GM19395 (cell line): ENCODE data around the gene RING1.

Experiments used
- ATAC-seq: cut with Tn5 transposase; IDR thresholded peaks from one replicate; pipeline ENCODE4 v1.9.1; 2021; ENCODE audit warnings: mild to moderate bottlenecking, moderate library complexity; ENCODE audit not compliant: unreplicated experiment

RING1 gene

GRCh38 chr6:33192105-33192646, 16.1 kb upstream of the RING1 start, which contains the start of gene COL11A2:
TSS of gene COL11A2 (minus strand) at chr6:33192467. CDS start at chr6:33192240, 227 bp downstream.
- ATAC-seq = no peak

- ATAC-seq = no peak
Observed at GRCh38 chr6:33192671-33193602, 15.4 kb upstream of the RING1 start.

- no peak for ATAC-seq
Observed at GRCh38 chr6:33193619-33194018, 14.7 kb upstream of the RING1 start.

- no peak for ATAC-seq
Observed at GRCh38 chr6:33194431-33194979, 13.8 kb upstream of the RING1 start.

- no peak for ATAC-seq
Observed at GRCh38 chr6:33195304-33196165, 12.8 kb upstream of the RING1 start.

- no peak for ATAC-seq
Observed at GRCh38 chr6:33197431-33198048, 10.8 kb upstream of the RING1 start.

GRCh38 chr6:33198159-33198852, 10.0 kb upstream of the RING1 start:
- no peak for ATAC-seq

GRCh38 chr6:33198853-33199436, 9.4 kb upstream of the RING1 start:
- ATAC-seq = no peak

- peak; percentile 6 for ATAC-seq
Observed at GRCh38 chr6:33199687-33200218, 8.5 kb upstream of the RING1 start.

GRCh38 chr6:33200219-33201146, 7.8 kb upstream of the RING1 start, which contains the start of the genes RXRB and SLC39A7:
TSS of gene RXRB (minus strand) at chr6:33200665. CDS start at chr6:33200476, 189 bp downstream.
TSS of gene SLC39A7 (plus strand) at chr6:33200867. CDS start at chr6:33201246, 379 bp downstream.
- ATAC-seq = peak; percentile 61

GRCh38 chr6:33201147-33201545, 7.2 kb upstream of the RING1 start:
- ATAC-seq = peak; percentile 1

GRCh38 chr6:33201935-33202334, 6.4 kb upstream of the RING1 start:
- no peak for ATAC-seq

GRCh38 chr6:33202799-33203198, 5.5 kb upstream of the RING1 start:
- ATAC-seq = no peak

- no peak for ATAC-seq
Observed at GRCh38 chr6:33203443-33204164, 4.7 kb upstream of the RING1 start.

- no peak for ATAC-seq
Observed at GRCh38 chr6:33204165-33204414, 4.2 kb upstream of the RING1 start.

GRCh38 chr6:33204415-33205190, 3.7 kb upstream of the RING1 start, which contains the start of gene HSD17B8:
TSS of gene HSD17B8 (plus strand) at chr6:33204655. CDS start at chr6:33204669, 14 bp downstream.
- peak; percentile 46 for ATAC-seq
